ENCODE data around the gene SHISA7. TPM values are rescaled to one million over a fixed set of nuclear protein-coding genes. Genes with fewer than 3 reads are reported as not detected.

SHISA7 gene
- total RNA-seq, 1 donor from 2014 or later, result 0.10 TPM

DNA sequence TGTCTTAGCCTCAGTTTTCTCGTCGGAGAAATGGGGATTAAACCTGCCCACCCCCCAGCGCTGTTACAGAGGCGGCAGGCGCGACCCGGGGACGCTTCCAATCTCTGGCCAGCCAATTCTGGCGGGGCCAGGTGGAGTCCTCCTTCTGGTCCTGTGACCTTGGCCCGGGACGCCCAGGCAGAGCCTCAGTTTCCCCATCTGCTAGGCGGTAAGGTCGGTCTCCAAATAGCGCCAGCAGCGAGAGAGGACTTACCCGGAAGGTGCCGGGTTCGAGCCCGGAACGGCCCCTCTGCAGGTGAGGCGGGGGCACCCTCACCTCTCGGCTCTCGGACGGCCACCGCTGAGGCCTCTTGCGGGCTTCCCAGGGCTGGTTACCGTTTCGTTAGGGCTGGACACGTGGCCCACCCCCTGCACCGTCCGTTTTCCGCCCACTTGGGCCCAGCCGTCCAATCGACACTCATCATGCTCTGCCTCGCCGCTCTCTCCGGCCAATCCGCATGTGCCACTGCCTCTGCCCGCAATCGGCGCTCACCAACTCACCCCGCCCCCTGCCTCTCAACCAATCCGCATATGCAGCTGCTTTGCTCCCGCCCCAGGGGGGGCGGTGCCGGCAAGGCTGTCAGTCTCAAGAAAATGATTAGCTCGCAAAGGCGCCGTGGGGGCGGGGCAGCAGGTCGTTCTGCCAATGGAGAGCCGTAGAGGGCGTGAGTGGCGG lies 18.3 kb upstream of the SHISA7 start, which contains the start of gene ISOC2:
Gene ISOC2 (minus strand): TSS at position 384 of the 715 bp plus-strand sequence. CDS start 5,156 bp downstream, outside the sequence.
- Mint-ChIP-seq H3K27me3 (peaks cover 13% of the 10 kb centered on the region), H3K4me1 (ENCODE audit: low read depth) (peaks cover 18% of the 10 kb centered on the region), H3K27ac (peak within 1 kb of the TSS; percentile 92), H3K9me3 (ENCODE audit: low read depth) (no peaks in the 10 kb centered on the region), H3K4me3 (ENCODE audit: low read depth) (peak within 1 kb of the TSS; percentile 77), H3K36me3 (ENCODE audit: insufficient read depth) (no peaks in the 10 kb centered on the region)
- peak; percentile 100 for DNase-seq (ENCODE audit: low spot score, unreplicated experiment)
- TF ChIP-seq, protein P1, sequence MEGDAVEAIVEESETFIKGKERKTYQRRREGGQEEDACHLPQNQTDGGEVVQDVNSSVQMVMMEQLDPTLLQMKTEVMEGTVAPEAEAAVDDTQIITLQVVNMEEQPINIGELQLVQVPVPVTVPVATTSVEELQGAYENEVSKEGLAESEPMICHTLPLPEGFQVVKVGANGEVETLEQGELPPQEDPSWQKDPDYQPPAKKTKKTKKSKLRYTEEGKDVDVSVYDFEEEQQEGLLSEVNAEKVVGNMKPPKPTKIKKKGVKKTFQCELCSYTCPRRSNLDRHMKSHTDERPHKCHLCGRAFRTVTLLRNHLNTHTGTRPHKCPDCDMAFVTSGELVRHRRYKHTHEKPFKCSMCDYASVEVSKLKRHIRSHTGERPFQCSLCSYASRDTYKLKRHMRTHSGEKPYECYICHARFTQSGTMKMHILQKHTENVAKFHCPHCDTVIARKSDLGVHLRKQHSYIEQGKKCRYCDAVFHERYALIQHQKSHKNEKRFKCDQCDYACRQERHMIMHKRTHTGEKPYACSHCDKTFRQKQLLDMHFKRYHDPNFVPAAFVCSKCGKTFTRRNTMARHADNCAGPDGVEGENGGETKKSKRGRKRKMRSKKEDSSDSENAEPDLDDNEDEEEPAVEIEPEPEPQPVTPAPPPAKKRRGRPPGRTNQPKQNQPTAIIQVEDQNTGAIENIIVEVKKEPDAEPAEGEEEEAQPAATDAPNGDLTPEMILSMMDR (IDR thresholded peaks at IDR 0.05; ENCODE audit: unreplicated experiment), result no peak

- H3K27ac Mint-ChIP-seq, result peak overlapping the region; percentile 92
- TF ChIP-seq, protein P1 (IDR thresholded peaks at IDR 0.05; ENCODE audit: unreplicated experiment), result no peak
Observed at GRCh38 chr19:55460670-55461258, 17.7 kb upstream of the SHISA7 start.

GRCh38 chr19:55459950-55460657 lies 17.0 kb upstream of the SHISA7 start:
- peaks cover 18% of the 10 kb centered on the region for H3K4me1 Mint-ChIP-seq (ENCODE audit: low read depth)
- H3K9me3 Mint-ChIP-seq (ENCODE audit: low read depth), result no peaks in the 10 kb centered on the region
- H3K27ac Mint-ChIP-seq, result peak overlapping the region; percentile 92
- peaks cover 6% of the 10 kb centered on the region for H3K27me3 Mint-ChIP-seq
- DNase-seq (ENCODE audit: low spot score, unreplicated experiment), result no peak
- H3K36me3 Mint-ChIP-seq (ENCODE audit: insufficient read depth), result no peaks in the 10 kb centered on the region
- peak overlapping the region; percentile 77 for H3K4me3 Mint-ChIP-seq (ENCODE audit: low read depth)
- TF ChIP-seq, protein P1 (IDR thresholded peaks at IDR 0.05; ENCODE audit: unreplicated experiment), result no peak

More at GRCh38 chr19:55460670-55461258, 17.7 kb upstream of the SHISA7 start:
- H3K27me3 Mint-ChIP-seq, result peaks cover 7% of the 10 kb centered on the region
- no peaks in the 10 kb centered on the region for H3K9me3 Mint-ChIP-seq (ENCODE audit: low read depth)
- peak overlapping the region; percentile 77 for H3K4me3 Mint-ChIP-seq (ENCODE audit: low read depth)
- no peaks in the 10 kb centered on the region for H3K36me3 Mint-ChIP-seq (ENCODE audit: insufficient read depth)
- H3K4me1 Mint-ChIP-seq (ENCODE audit: low read depth), result peaks cover 18% of the 10 kb centered on the region
- DNase-seq (ENCODE audit: low spot score, unreplicated experiment), result peak; percentile 59

- no peak for DNase-seq (ENCODE audit: low spot score, unreplicated experiment)
Observed at GRCh38 chr19:55459551-55459949, 16.4 kb upstream of the SHISA7 start.

More at GRCh38 chr19:55459551-55459949, 16.4 kb upstream of the SHISA7 start:
- H3K36me3 Mint-ChIP-seq (ENCODE audit: insufficient read depth), result peaks cover 3% of the 10 kb centered on the region
- TF ChIP-seq, protein P1 (IDR thresholded peaks at IDR 0.05; ENCODE audit: unreplicated experiment), result no peak
- H3K4me1 Mint-ChIP-seq (ENCODE audit: low read depth), result peaks cover 18% of the 10 kb centered on the region
- H3K27me3 Mint-ChIP-seq, result peaks cover 6% of the 10 kb centered on the region
- peak overlapping the region; percentile 77 for H3K4me3 Mint-ChIP-seq (ENCODE audit: low read depth)
- H3K9me3 Mint-ChIP-seq (ENCODE audit: low read depth), result no peaks in the 10 kb centered on the region
- H3K27ac Mint-ChIP-seq, result no peak overlapping the region
